HCT116 (cell line): ENCODE results near the gene IL10RB. TPM values are rescaled to one million over a fixed set of nuclear protein-coding genes. Genes with fewer than 3 reads are reported as not detected.

Experiments used
- ATAC-seq: fragments of 200-7000 bp; cut with Tn5 transposase; 2 replicates; pipeline ENCODE4 v1.9.1; 2020; ENCODE audit warnings: mild to moderate bottlenecking, moderate library complexity
- BruUV-seq: library from RNA; stranded (reverse); fragments of 400-500 nt; replicated peaks from 2 replicates; lab custom pipeline; 2021; lab: Mats Ljungman, UMichigan
- CTCF ChIA-PET: fragments of 300-600 bp; sonication (Branson Sonifier 250); formaldehyde crosslinking; loops from one replicate; lab custom pipeline; 2021; ENCODE audit warnings: antibody characterized with exemption; lab: Charles Lee
- POLR2A ChIA-PET: fragments of 300-600, 350-600 bp; sonication (Branson Sonifier 250); formaldehyde crosslinking; loops from one replicate; lab custom pipeline; 2021; ENCODE audit warnings: antibody characterized with exemption; lab: Charles Lee
- RAD21 ChIA-PET, 2 experiments: fragments of 300-600 bp; sonication (Branson Sonifier 250); formaldehyde crosslinking; loops; one replicate each; lab custom pipeline; 2023; ENCODE audit warnings: low total read pairs in 2 of 2; ENCODE audit not compliant: uncharacterized antibody in 2 of 2, unreplicated experiment in 2 of 2, low non-redundant PET in 1 of 2; lab: Charles Lee
- DNase-seq: peaks from one replicate; pipeline ENCODE4 v3.0.0-alpha.2; 2010; ENCODE audit warnings: low read depth, low spot score
- H2AFZ ChIP-seq: fragments of 200-600 bp; shearing (Covaris generic), sonication (generic); 2 replicates; pipeline ENCODE4 v1.6.1; 2017; ENCODE audit warnings: low read depth, mixed run types, mixed read lengths, antibody characterized with exemption, low read length; ENCODE audit not compliant: poor library complexity, severe bottlenecking
- H3K27ac ChIP-seq: 2 replicates; pipeline ENCODE4 v1.5.1; 2012; ENCODE audit warnings: low read depth, low read length
- H3K27me3 ChIP-seq: fragments of 200-600 bp; sonication (generic); 2 replicates; pipeline ENCODE4 v1.6.1; 2016; ENCODE audit warnings: mixed run types, low read length, mixed read lengths; ENCODE audit not compliant: insufficient read depth
- H3K36me3 ChIP-seq, 2 experiments: fragments of 200-500 bp in 1 of 2; fragments of 200-600 bp in 1 of 2; sonication (Bioruptor generic) in 1 of 2; sonication (generic) in 1 of 2; 2 replicates each; pipeline versions ENCODE4 v1.5.1 to v1.6.1; 2014 to 2016; ENCODE audit warnings: low read length in 2 of 2, inconsistent platforms in 1 of 2, mixed read lengths in 1 of 2, mixed run types in 1 of 2; ENCODE audit not compliant: insufficient read depth in 2 of 2, control insufficient read depth in 1 of 2
- H3K4me1 ChIP-seq, 2 experiments: fragments of 200-600 bp in 1 of 2; sonication (generic) in 1 of 2; 2 replicates each; pipeline versions ENCODE4 v1.5.1 to v1.6.1; 2012 to 2017; ENCODE audit warnings: low read length in 2 of 2, inconsistent platforms in 1 of 2, mild to moderate bottlenecking in 1 of 2, mixed read lengths in 1 of 2, mixed run types in 1 of 2, moderate library complexity in 1 of 2; ENCODE audit not compliant: insufficient read depth in 2 of 2, control insufficient read depth in 1 of 2
- H3K4me2 ChIP-seq: fragments of 200-600 bp; sonication (generic); 2 replicates; pipeline ENCODE4 v1.6.1; 2017; ENCODE audit warnings: mixed run types, low read length, mixed read lengths
- H3K4me3 ChIP-seq, 2 experiments: fragments of 200-600 bp in 1 of 2; sonication (generic) in 1 of 2; replicated peaks in 1 of 2; 2 replicates each; pipeline ENCODE4 v1.5.1; 2011 to 2016; ENCODE audit warnings: low read length in 2 of 2, control low read depth in 1 of 2, low read depth in 1 of 2, mild to moderate bottlenecking in 1 of 2, mixed read lengths in 1 of 2, mixed run types in 1 of 2
- H3K79me2 ChIP-seq: fragments of 200-600 bp; sonication (generic); 2 replicates; pipeline ENCODE4 v1.6.1; 2017; ENCODE audit warnings: mild to moderate bottlenecking, mixed run types, low read length, moderate library complexity, mixed read lengths; ENCODE audit not compliant: insufficient read depth
- H3K9ac ChIP-seq: fragments of 200-600 bp; sonication (generic); 2 replicates; pipeline ENCODE4 v1.6.1; 2016; ENCODE audit warnings: low read length, mixed read lengths
- H3K9me2 ChIP-seq: fragments of 200-600 bp; sonication (generic), shearing (Covaris generic); 2 replicates; pipeline ENCODE4 v1.6.1; 2017; ENCODE audit warnings: mixed run types, mild to moderate bottlenecking, moderate library complexity; ENCODE audit not compliant: insufficient read depth
- H3K9me3 ChIP-seq, 2 experiments: fragments of 200-500 bp in 1 of 2; fragments of 200-600 bp in 1 of 2; sonication (Bioruptor generic) in 1 of 2; sonication (generic) in 1 of 2; 2 replicates each; pipeline ENCODE4 v1.6.1; 2014 to 2017; ENCODE audit warnings: low read length in 2 of 2, mixed read lengths in 2 of 2, inconsistent platforms in 1 of 2, low read depth in 1 of 2, mild to moderate bottlenecking in 1 of 2, mixed run types in 1 of 2, moderate library complexity in 1 of 2; ENCODE audit not compliant: control insufficient read depth in 1 of 2, insufficient read depth in 1 of 2
- H4K20me1 ChIP-seq: fragments of 200-600 bp; sonication (generic), shearing (Covaris generic); 2 replicates; pipeline ENCODE4 v1.6.1; 2017; ENCODE audit warnings: mixed run types, mild to moderate bottlenecking, moderate library complexity; ENCODE audit not compliant: insufficient read depth
- ATF3 ChIP-seq: IDR thresholded peaks from 2 replicates; pipeline ENCODE4 v1.6.1; 2012
- CEBPB ChIP-seq: IDR thresholded peaks from 2 replicates; pipeline ENCODE4 v1.6.1; 2012; ENCODE audit warnings: low read depth
- CTCF ChIP-seq, 3 experiments: fragments of 200-600 bp in 1 of 3; sonication (generic) in 1 of 3; IDR thresholded peaks in 2 of 3; conservative IDR thresholded peaks in 1 of 3; 2 replicates each; pipeline ENCODE4 v1.5.1; 2012 to 2017; ENCODE audit warnings: low read depth in 2 of 3, low read length in 2 of 3, antibody characterized with exemption in 1 of 3, borderline replicate concordance in 1 of 3, control low read depth in 1 of 3, mild to moderate bottlenecking in 1 of 3, mixed read lengths in 1 of 3, mixed run types in 1 of 3, moderate library complexity in 1 of 3; ENCODE audit not compliant: insufficient read depth in 1 of 3
- EGR1 ChIP-seq: IDR thresholded peaks from 2 replicates; pipeline ENCODE4 v1.6.1; 2012; ENCODE audit warnings: low read depth
- EZH2 ChIP-seq: fragments of 200-600 bp; sonication (generic); IDR thresholded peaks from 2 replicates; pipeline ENCODE4 v1.6.1; 2017; ENCODE audit warnings: antibody characterized with exemption, mixed run types
- EZH2phosphoT487 ChIP-seq: fragments of 200-600 bp; IDR thresholded peaks from 2 replicates; pipeline ENCODE4 v1.6.1; 2018; ENCODE audit warnings: antibody characterized with exemption, borderline replicate concordance
- FOSL1 ChIP-seq: IDR thresholded peaks from 2 replicates; pipeline ENCODE4 v1.6.1; 2012; ENCODE audit warnings: low read depth
- JUND ChIP-seq: IDR thresholded peaks from 2 replicates; pipeline ENCODE4 v1.6.1; 2012
- MAX ChIP-seq: IDR thresholded peaks from 2 replicates; pipeline ENCODE4 v1.6.1; 2012
- POLR2A ChIP-seq: IDR thresholded peaks from 2 replicates; pipeline ENCODE4 v1.7.0; 2011; ENCODE audit warnings: borderline replicate concordance; ENCODE audit not compliant: insufficient read depth, insufficient read length; ENCODE audit errors: extremely low read depth
- RAD21 ChIP-seq: IDR thresholded peaks from 2 replicates; pipeline ENCODE4 v1.6.1; 2012; ENCODE audit warnings: low read depth, mild to moderate bottlenecking
- REST ChIP-seq: IDR thresholded peaks from 2 replicates; pipeline ENCODE4 v1.6.1; 2012; ENCODE audit warnings: low read depth
- SIN3A ChIP-seq: IDR thresholded peaks from 2 replicates; pipeline ENCODE4 v1.6.1; 2012; ENCODE audit warnings: low read depth
- SP1 ChIP-seq: IDR thresholded peaks from 2 replicates; pipeline ENCODE4 v1.6.1; 2012; ENCODE audit warnings: low read depth
- SRF ChIP-seq: IDR thresholded peaks from 2 replicates; pipeline ENCODE4 v1.6.1; 2012; ENCODE audit warnings: low read depth
- TCF7L2 ChIP-seq: IDR thresholded peaks from 2 replicates; pipeline ENCODE4 v1.7.0; 2011; ENCODE audit warnings: borderline replicate concordance, inconsistent platforms; ENCODE audit not compliant: insufficient read depth, insufficient read length; ENCODE audit errors: extremely low read depth
- ZFX ChIP-seq: fragments of 450-650 bp; IDR thresholded peaks from 2 replicates; pipeline ENCODE4 v1.6.1; 2017
- ZNF274 ChIP-seq: fragments of 200-500 bp; sonication (Bioruptor generic); IDR thresholded peaks from 2 replicates; pipeline ENCODE4 v1.6.1; 2014; ENCODE audit warnings: mild to moderate bottlenecking, low read depth, low read length, inconsistent platforms
- intact Hi-C: fragments of 100-400 bp; cut with micrococcal nuclease; formaldehyde crosslinking; loops from 2 replicates; pipeline ENCODE4 v1.10.0; 2022
- total RNA-seq: library from RNA; stranded (reverse); gene quantifications from one replicate; pipeline ENCODE4 v1.2.1, GENCODE V29; 2021; ENCODE audit not compliant: unreplicated experiment

IL10RB gene
- total RNA-seq, 1 experiment from 2014 or later: 13.7 TPM

- H3K79me2 ChIP-seq: no peaks in the 10 kb centered on the region
- no peaks in the 10 kb centered on the region for H3K4me1 ChIP-seq
- H3K36me3 ChIP-seq: peaks cover 20 to 32% of the 10 kb centered on the region in 2 experiments; a peak in 3 of 4 replicates
- H2AFZ ChIP-seq: no peak overlapping the region
- no peaks in the 10 kb centered on the region for H3K27me3 ChIP-seq
- RAD21 ChIA-PET: no interaction called here
- H3K9me3 ChIP-seq: no peaks in the 10 kb centered on the region
- CTCF ChIA-PET: no interaction called here
- no peak overlapping the region for H3K4me2 ChIP-seq
- TF ChIP-seq SP1: no peak
- no peak for TF ChIP-seq FOSL1
- no peak for TF ChIP-seq CEBPB
- no peak for TF ChIP-seq EGR1
- no peak for TF ChIP-seq REST
- TF ChIP-seq ZNF274: no peak
- TF ChIP-seq EZH2phosphoT487: no peak
- no peak for TF ChIP-seq POLR2A
- no peak for TF ChIP-seq JUND
- no peak for TF ChIP-seq TCF7L2
- no peak for TF ChIP-seq ZFX
- no peak for TF ChIP-seq EZH2
- no peak for TF ChIP-seq CTCF (IDR thresholded peaks at IDR 0.05 in 2 of 3, conservative IDR thresholded peaks at IDR 0.05 in 1 of 3; ENCODE audit: borderline replicate concordance in 1 of 3, insufficient read depth in 1 of 3, low read depth in 2 of 3, low read length in 2 of 3)
- TF ChIP-seq RAD21: no peak
- no peak for TF ChIP-seq ATF3
- no peak for TF ChIP-seq MAX
- TF ChIP-seq SIN3A: no peak
- TF ChIP-seq SRF: no peak
- ATAC-seq: no peak
- H3K27ac ChIP-seq: no peak overlapping the region
- no peak for DNase-seq
- no peaks in the 10 kb centered on the region for H3K9me2 ChIP-seq
- no TSS peak for BruUV-seq
- H3K9ac ChIP-seq: no peak overlapping the region
- H4K20me1 ChIP-seq: no peaks in the 10 kb centered on the region
- H3K4me3 ChIP-seq: no peak overlapping the region
- POLR2A ChIA-PET: no interaction called here
- intact Hi-C loops: no loop called here
These were observed 19.7 kb upstream of the IL10RB start for GRCh38 chr21:33246506-33246905.
